SK-N-MC (cell line): ENCODE measurements around the gene HNF1A.

Experiments used
- EZH2 ChIP-seq: fragments of 200-600 bp; sonication (generic); IDR thresholded peaks from one replicate; pipeline ENCODE4 v1.6.1; 2017; ENCODE audit warnings: antibody characterized with exemption
- POLR2AphosphoS5 ChIP-seq: IDR thresholded peaks from 2 replicates; pipeline ENCODE4 v1.6.1; 2012; ENCODE audit warnings: mild to moderate bottlenecking, low read depth, low read length, borderline replicate concordance

DNA sequence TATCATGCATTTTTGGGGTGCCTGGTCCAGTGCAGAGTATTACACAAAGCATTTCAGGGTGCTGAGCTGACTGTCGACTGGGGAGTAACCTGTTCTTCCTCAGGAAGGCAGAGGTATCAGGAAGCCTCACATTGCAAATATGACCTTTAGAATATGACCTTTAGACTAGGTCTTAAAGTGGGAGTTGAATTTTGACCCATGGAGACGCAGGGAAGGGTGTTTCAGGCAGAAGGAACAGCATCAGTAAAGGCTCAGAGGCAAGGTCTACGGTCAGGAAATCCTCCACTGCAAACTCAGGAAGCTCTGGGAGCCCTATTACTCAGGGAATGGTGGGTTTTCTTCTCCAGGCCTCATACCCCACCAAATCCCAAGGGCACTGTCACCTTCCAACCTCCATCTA, 11.3 kb downstream of the HNF1A start:
- no peak for TF ChIP-seq POLR2AphosphoS5
- TF ChIP-seq EZH2 = no peak
